ENCODE measurements around the gene SLC6A7.

Gene SLC6A7

GRCh38 chr5:150166037-150166649 lies 23.7 kb upstream of the SLC6A7 start:
- H3K4me3 ChIP-seq (ENCODE audit: low read depth, low read length): no peak overlapping the region
- no peak for DNase-seq (ENCODE audit: low read depth)
- TF ChIP-seq CTCF (IDR thresholded peaks at IDR 0.05; ENCODE audit: low read depth, low read length, missing control alignments): no peak

DNA sequence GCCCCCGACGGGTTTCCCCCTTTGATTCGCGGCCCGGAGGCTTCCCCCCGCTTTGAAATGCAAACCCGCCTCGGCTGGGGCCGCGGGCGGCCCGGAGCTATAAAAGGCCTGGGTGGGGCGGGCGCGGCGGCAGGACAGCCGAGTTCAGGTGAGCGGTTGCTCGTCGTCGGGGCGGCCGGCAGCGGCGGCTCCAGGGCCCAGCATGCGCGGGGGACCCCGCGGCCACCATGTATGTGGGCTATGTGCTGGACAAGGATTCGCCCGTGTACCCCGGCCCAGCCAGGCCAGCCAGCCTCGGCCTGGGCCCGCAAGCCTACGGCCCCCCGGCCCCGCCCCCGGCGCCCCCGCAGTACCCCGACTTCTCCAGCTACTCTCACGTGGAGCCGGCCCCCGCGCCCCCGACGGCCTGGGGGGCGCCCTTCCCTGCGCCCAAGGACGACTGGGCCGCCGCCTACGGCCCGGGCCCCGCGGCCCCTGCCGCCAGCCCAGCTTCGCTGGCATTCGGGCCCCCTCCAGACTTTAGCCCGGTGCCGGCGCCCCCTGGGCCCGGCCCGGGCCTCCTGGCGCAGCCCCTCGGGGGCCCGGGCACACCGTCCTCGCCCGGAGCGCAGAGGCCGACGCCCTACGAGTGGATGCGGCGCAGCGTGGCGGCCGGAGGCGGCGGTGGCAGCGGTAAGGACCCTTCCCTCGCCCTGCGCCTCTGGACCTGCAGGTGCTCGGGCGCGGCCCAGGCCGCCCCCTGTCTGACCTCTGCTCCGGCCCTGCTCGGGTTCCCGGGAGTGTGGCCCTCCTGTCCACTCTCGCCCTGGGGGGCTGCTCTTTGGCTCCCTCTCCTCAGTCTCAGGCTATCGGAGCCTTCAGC lies 23.0 kb upstream of the SLC6A7 start, which contains the start of gene CDX1:
Gene CDX1 (plus strand): TSS at position 129 of the 862 bp plus-strand sequence. CDS start 99 bp downstream, at position 228.
- H3K4me3 ChIP-seq (ENCODE audit: low read depth, low read length): no peak within 1 kb of the TSS
- DNase-seq (ENCODE audit: low read depth): no peak
- TF ChIP-seq CTCF (IDR thresholded peaks at IDR 0.05; ENCODE audit: low read depth, low read length, missing control alignments): no peak

GRCh38 chr5:150167512-150167850 lies 22.4 kb upstream of the SLC6A7 start:
- no peak for TF ChIP-seq CTCF (IDR thresholded peaks at IDR 0.05; ENCODE audit: low read depth, low read length, missing control alignments)
- no peak for DNase-seq (ENCODE audit: low read depth)
- H3K4me3 ChIP-seq (ENCODE audit: low read depth, low read length): no peak overlapping the region

GRCh38 chr5:150167908-150168307 lies 22.0 kb upstream of the SLC6A7 start:
- no peak for DNase-seq (ENCODE audit: low read depth)
- H3K4me3 ChIP-seq (ENCODE audit: low read depth, low read length): no peak overlapping the region
- peak; percentile 27 for TF ChIP-seq CTCF (IDR thresholded peaks at IDR 0.05; ENCODE audit: low read depth, low read length, missing control alignments)

DNA sequence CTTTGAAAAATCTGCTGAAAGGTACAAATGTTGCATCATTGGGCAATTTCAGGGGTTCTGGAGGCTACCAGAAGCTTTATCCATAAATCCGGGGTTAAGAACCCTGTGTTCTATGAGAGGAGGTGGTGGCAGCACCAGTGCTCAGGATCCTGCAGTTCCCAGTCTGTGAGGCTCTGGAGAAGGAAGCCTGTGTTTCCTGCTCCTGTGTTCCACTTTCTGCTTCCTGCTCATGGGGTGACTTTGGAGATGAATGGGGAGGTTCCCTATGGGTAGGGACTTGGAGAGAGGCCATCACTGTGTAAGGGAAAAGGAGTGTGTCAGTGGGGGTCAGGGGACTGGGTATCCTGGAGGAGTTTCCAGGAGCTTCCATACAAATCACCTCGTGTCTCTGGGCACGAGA lies 21.0 kb upstream of the SLC6A7 start:
- H3K4me3 ChIP-seq (ENCODE audit: low read depth, low read length): no peak overlapping the region
- no peak for DNase-seq (ENCODE audit: low read depth)
- TF ChIP-seq CTCF (IDR thresholded peaks at IDR 0.05; ENCODE audit: low read depth, low read length, missing control alignments): no peak

- no peak for DNase-seq (ENCODE audit: low read depth)
- H3K4me3 ChIP-seq (ENCODE audit: low read depth, low read length): no peak overlapping the region
- TF ChIP-seq CTCF (IDR thresholded peaks at IDR 0.05; ENCODE audit: low read depth, low read length, missing control alignments): no peak
Measured at GRCh38 chr5:150172145-150172544, 17.7 kb upstream of the SLC6A7 start.
